B cell (primary cell): ENCODE data around the gene MYO10. TPM values are rescaled to one million over a fixed set of nuclear protein-coding genes. Genes with fewer than 3 reads are reported as not detected.

Experiments
- ATAC-seq: fragments of 200-7000 bp; cut with Tn5 transposase; one replicate; pipeline ENCODE4 v1.10.0; 2021; ENCODE audit warnings: low read depth, mild to moderate bottlenecking, moderate number of reproducible peaks, moderate library complexity
- CTCF ChIA-PET: fragments of 350-600 bp; sonication (Branson Sonifier 250); formaldehyde crosslinking; loops from one replicate; lab custom pipeline; 2021; ENCODE audit warnings: antibody characterized with exemption, inconsistent platforms; lab: Charles Lee
- POLR2A ChIA-PET: fragments of 350-600 bp; sonication (Branson Sonifier 250); formaldehyde crosslinking; loops from one replicate; lab custom pipeline; 2021; ENCODE audit warnings: antibody characterized with exemption; lab: Charles Lee
- DNase-seq: peaks from one replicate; pipeline ENCODE4 v3.0.0; 2013
- H2AFZ ChIP-seq: 2 replicates; pipeline ENCODE4 v1.6.1; 2012; ENCODE audit warnings: mild to moderate bottlenecking, low read depth, low read length; ENCODE audit not compliant: insufficient read depth, poor library complexity, severe bottlenecking
- H3K27ac ChIP-seq, 2 donors: 1 replicate in 1 of 2; 2 replicates in 1 of 2; pipeline ENCODE4 v1.5.1; 2012 to 2013; ENCODE audit warnings: low read length in 2 of 2, mild to moderate bottlenecking in 2 of 2, moderate library complexity in 1 of 2
- H3K27me3 ChIP-seq, 4 experiments: fragments of 200-600 bp in 1 of 4; sonication (generic) in 1 of 4; replicated peaks in 1 of 4; 1 replicate in 2 of 4; 2 replicates in 2 of 4; pipeline versions ENCODE4 v1.6.1 to v1.7.0; 2013 to 2016; ENCODE audit warnings: low read length in 3 of 4, mild to moderate bottlenecking in 2 of 4, mixed read lengths in 1 of 4, moderate library complexity in 1 of 4; ENCODE audit not compliant: insufficient read depth in 4 of 4, control insufficient read depth in 3 of 4; ENCODE audit errors: control extremely low read depth in 1 of 4
- H3K36me3 ChIP-seq, 2 experiments: replicated peaks in 1 of 2; 1 replicate in 1 of 2; 2 replicates in 1 of 2; pipeline versions ENCODE4 v1.6.1 to v1.7.1; 2013; ENCODE audit warnings: low read length in 1 of 2; ENCODE audit not compliant: insufficient read depth in 2 of 2, control insufficient read depth in 1 of 2; ENCODE audit errors: control extremely low read depth in 1 of 2, extremely low read depth in 1 of 2
- H3K4me1 ChIP-seq, 2 donors: fragments of 200-600 bp in 1 of 2; sonication (generic) in 1 of 2; 1 replicate in 1 of 2; 2 replicates in 1 of 2; pipeline versions ENCODE4 v1.5.1 to v1.6.1; 2013 to 2017; ENCODE audit warnings: low read length in 2 of 2; ENCODE audit not compliant: control insufficient read depth in 2 of 2, insufficient read depth in 2 of 2
- H3K4me2 ChIP-seq: replicated peaks from 2 replicates; pipeline ENCODE3; 2012; ENCODE audit warnings: mild to moderate bottlenecking, low read depth, low read length; ENCODE audit not compliant: poor library complexity, severe bottlenecking
- H3K4me3 ChIP-seq, 5 experiments: fragments of 200-600 bp in 1 of 5; sonication (generic) in 1 of 5; 1 replicate in 3 of 5; 2 replicates in 2 of 5; pipeline versions ENCODE4 v1.5.1 to v1.7.0; 2011 to 2016; ENCODE audit warnings: low read length in 4 of 5, mild to moderate bottlenecking in 4 of 5, low read depth in 2 of 5, control low read depth in 1 of 5, moderate library complexity in 1 of 5; ENCODE audit not compliant: insufficient read depth in 1 of 5; ENCODE audit errors: control extremely low read depth in 1 of 5, extremely low read depth in 1 of 5
- H3K79me2 ChIP-seq: fragments of 200-600 bp; sonication (generic); one replicate; pipeline ENCODE4 v1.6.0; 2016; ENCODE audit warnings: low read length; ENCODE audit not compliant: control insufficient read depth, insufficient read depth
- H3K9ac ChIP-seq: fragments of 200-600 bp; sonication (generic); 2 replicates; pipeline ENCODE4 v1.6.1; 2017; ENCODE audit warnings: mild to moderate bottlenecking, low read length, moderate library complexity
- H3K9me3 ChIP-seq, 3 donors: one replicate each; pipeline versions ENCODE4 v1.6.1 to v1.7.1; 2013; ENCODE audit warnings: low read length in 2 of 3; ENCODE audit not compliant: control insufficient read depth in 2 of 3, insufficient read depth in 1 of 3; ENCODE audit errors: control extremely low read depth in 1 of 3
- H4K20me1 ChIP-seq: 2 replicates; pipeline ENCODE4 v1.6.0; 2012; ENCODE audit warnings: mild to moderate bottlenecking, low read length; ENCODE audit not compliant: insufficient read depth, control insufficient read depth, poor library complexity, severe bottlenecking
- H3K27ac Mint-ChIP-seq: one replicate; pipeline ENCODE4 v1.8.0; 2021; ENCODE audit warnings: mixed read lengths
- H3K27me3 Mint-ChIP-seq: one replicate; pipeline ENCODE4 v1.8.0; 2021; ENCODE audit warnings: mixed read lengths
- H3K4me1 Mint-ChIP-seq: one replicate; pipeline ENCODE4 v1.8.0; 2021; ENCODE audit warnings: mixed read lengths
- H3K4me3 Mint-ChIP-seq: one replicate; pipeline ENCODE4 v1.8.0; 2021; ENCODE audit warnings: mixed read lengths
- H3K9me3 Mint-ChIP-seq: one replicate; pipeline ENCODE4 v1.8.0; 2022; ENCODE audit warnings: mixed read lengths; ENCODE audit not compliant: insufficient read depth
- EZH2 ChIP-seq: IDR thresholded peaks from 2 replicates; pipeline ENCODE4 v1.6.1; 2012; ENCODE audit warnings: borderline replicate concordance, low read depth, mild to moderate bottlenecking, moderate library complexity, low read length; ENCODE audit not compliant: insufficient read depth, poor library complexity, severe bottlenecking
- WGBS: methylation state at CpG from one replicate; pipeline ENCODE4 v1.1.5; 2013; ENCODE audit warnings: missing lambda C conversion rate; ENCODE audit not compliant: insufficient coverage; 5-methylcytosine and 5-hydroxymethylcytosine counted together
- intact Hi-C: fragments of 100-400 bp; cut with micrococcal nuclease; formaldehyde crosslinking; loops from one replicate; pipeline ENCODE4 v1.10.0; 2022
- polyA plus RNA-seq: library from polyadenylated mRNA; depleted of rRNA; stranded (reverse); fragments of >200 nt; gene quantifications from 2 replicates; pipeline ENCODE4 v1.2.3, GENCODE V29; 2012
- total RNA-seq, 2 donors: library from RNA; stranded (reverse); fragments of 120-200 nt in 1 of 2; gene quantifications; 1 replicate in 1 of 2; 2 replicates in 1 of 2; pipeline versions ENCODE4 v1.2.3 to v1.2.4, GENCODE V29; 2013 to 2022
- TF ChIP-seq, protein P1 (sequence below): fragments of 200-600 bp; IDR thresholded peaks from one replicate; pipeline ENCODE4 v1.8.0; 2022; ENCODE audit warnings: antibody characterized with exemption, mild to moderate bottlenecking

MYO10 gene
- total and polyA plus RNA-seq, 2 donors (not counting 1 experiment from before 2014, with no cell fraction given): 0.10 TPM; not detected in 1

DNA sequence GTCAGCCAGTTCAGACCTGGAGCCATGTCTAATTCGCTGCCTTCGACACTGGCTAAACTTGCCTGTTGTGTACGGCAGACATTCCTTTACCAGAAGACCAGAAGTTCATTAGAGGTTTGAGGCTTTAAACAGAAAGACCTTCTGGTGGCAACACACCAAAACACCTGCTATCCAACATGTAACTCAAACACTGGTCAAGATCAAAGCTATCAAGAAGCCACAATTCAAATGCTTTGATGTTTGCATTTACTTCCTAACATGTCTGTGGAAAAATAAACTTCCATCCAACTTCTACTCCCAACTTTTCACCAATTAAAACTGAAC, 228.3 kb downstream of the MYO10 start:
- Histone ChIP-seq H4K20me1 (no peaks in the 10 kb centered on the region), H3K9me3 (no peaks in the 10 kb centered on the region), H3K36me3 (no peaks in the 10 kb centered on the region), H3K4me1 (no peaks in the 10 kb centered on the region), H3K79me2 (no peaks in the 10 kb centered on the region), H3K27ac (no peak overlapping the region), H3K27me3 (no peaks in the 10 kb centered on the region), H2AFZ (no peak overlapping the region), H3K4me2 (no peak overlapping the region), H3K4me3 (no peak overlapping the region), H3K9ac (no peak overlapping the region)
- H3K27ac Mint-ChIP-seq: no peak overlapping the region
- no peak for TF ChIP-seq EZH2
- TF ChIP-seq, protein P1, sequence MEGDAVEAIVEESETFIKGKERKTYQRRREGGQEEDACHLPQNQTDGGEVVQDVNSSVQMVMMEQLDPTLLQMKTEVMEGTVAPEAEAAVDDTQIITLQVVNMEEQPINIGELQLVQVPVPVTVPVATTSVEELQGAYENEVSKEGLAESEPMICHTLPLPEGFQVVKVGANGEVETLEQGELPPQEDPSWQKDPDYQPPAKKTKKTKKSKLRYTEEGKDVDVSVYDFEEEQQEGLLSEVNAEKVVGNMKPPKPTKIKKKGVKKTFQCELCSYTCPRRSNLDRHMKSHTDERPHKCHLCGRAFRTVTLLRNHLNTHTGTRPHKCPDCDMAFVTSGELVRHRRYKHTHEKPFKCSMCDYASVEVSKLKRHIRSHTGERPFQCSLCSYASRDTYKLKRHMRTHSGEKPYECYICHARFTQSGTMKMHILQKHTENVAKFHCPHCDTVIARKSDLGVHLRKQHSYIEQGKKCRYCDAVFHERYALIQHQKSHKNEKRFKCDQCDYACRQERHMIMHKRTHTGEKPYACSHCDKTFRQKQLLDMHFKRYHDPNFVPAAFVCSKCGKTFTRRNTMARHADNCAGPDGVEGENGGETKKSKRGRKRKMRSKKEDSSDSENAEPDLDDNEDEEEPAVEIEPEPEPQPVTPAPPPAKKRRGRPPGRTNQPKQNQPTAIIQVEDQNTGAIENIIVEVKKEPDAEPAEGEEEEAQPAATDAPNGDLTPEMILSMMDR: no peak
- ChIA-PET CTCF (no interaction called here), POLR2A (no interaction called here)
- DNase-seq (no peak), ATAC-seq (no peak)
- H3K4me3 Mint-ChIP-seq: no peak overlapping the region
- H3K4me1 Mint-ChIP-seq: no peaks in the 10 kb centered on the region
- no peaks in the 10 kb centered on the region for H3K27me3 Mint-ChIP-seq
- intact Hi-C loops: no loop called here
- no peaks in the 10 kb centered on the region for H3K9me3 Mint-ChIP-seq
- 95% methylated on average over 3 of the region's 3 CpGs for WGBS

DNA sequence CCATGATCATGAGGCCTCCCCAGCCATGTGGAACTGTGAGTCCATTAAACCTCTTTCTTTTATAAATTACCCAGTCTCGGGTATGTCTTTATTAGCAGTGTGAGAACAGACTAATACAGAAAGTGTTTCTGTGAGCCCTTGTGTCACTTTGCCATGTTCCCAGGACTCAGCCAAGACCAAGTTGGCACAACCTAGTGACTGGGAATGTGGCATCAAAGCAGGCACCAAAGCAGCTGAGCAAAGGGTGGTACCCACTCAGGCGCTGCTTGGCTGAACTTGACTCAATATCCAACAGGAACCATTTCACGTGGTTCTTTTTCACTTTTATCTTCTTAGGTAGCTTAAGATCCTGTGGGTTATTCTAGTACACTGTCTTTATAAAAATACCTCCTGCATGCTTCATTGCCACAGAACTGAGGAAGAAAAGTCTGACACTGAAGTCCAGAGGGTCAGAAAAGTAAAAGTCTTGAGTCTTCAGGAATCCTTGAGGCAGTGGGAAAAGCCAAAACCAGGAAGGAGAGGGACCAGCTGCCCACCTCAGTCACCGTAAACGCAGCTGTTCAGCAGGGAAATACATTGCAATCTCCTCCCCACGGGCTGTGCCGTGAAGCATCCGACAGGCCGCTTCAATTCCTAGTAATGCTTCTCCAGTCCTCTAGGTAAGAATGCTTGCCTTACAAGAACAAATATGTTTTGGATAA, 228.8 kb downstream of the MYO10 start:
- H3K4me2 ChIP-seq: no peak overlapping the region
- H3K27me3 ChIP-seq: no peaks in the 10 kb centered on the region
- no peak overlapping the region for H3K4me3 Mint-ChIP-seq
- WGBS: 98% methylated on average over 6 of the region's 9 CpGs
- no peak overlapping the region for H3K9ac ChIP-seq
- no peaks in the 10 kb centered on the region for H3K27me3 Mint-ChIP-seq
- intact Hi-C loops: no loop called here
- H4K20me1 ChIP-seq: no peaks in the 10 kb centered on the region
- H3K4me1 ChIP-seq: no peaks in the 10 kb centered on the region
- H3K4me1 Mint-ChIP-seq: no peaks in the 10 kb centered on the region
- H3K4me3 ChIP-seq: no peak overlapping the region
- TF ChIP-seq, protein P1: no peak
- TF ChIP-seq EZH2: no peak
- ChIA-PET CTCF (no interaction called here), POLR2A (no interaction called here)
- H3K79me2 ChIP-seq: no peaks in the 10 kb centered on the region
- no peaks in the 10 kb centered on the region for H3K36me3 ChIP-seq
- H2AFZ ChIP-seq: no peak overlapping the region
- no peaks in the 10 kb centered on the region for H3K9me3 ChIP-seq
- no peaks in the 10 kb centered on the region for H3K9me3 Mint-ChIP-seq
- H3K27ac Mint-ChIP-seq: no peak overlapping the region
- no peak overlapping the region for H3K27ac ChIP-seq
- ATAC-seq (no peak), DNase-seq (no peak)
